SK-N-SH treated with all-trans-retinoic acid at 6 μM for 48 hours (cell line): ENCODE results near the gene MAPKBP1.

ENCODE experiments used
- ATAC-seq: fragments of 200-7000 bp; cut with Tn5 transposase; 3 replicates; pipeline ENCODE4 v1.9.1; 2020; ENCODE audit warnings: mild to moderate bottlenecking, moderate library complexity
- ARNTL ChIP-seq: fragments of 450-650 bp; formaldehyde crosslinking; IDR thresholded peaks from 2 replicates; pipeline ENCODE4 v1.5.0; 2020; ENCODE audit warnings: low read depth, mild to moderate bottlenecking, moderate library complexity, borderline replicate concordance
- BACH2 ChIP-seq: fragments of 250-450 bp; sonication (Bioruptor Pico); IDR thresholded peaks from 2 replicates; pipeline ENCODE4 v1.9.0; 2021; ENCODE audit warnings: mild to moderate bottlenecking, borderline replicate concordance
- CREB5 ChIP-seq: fragments of 250-450 bp; sonication (Bioruptor Pico); IDR thresholded peaks from 2 replicates; pipeline ENCODE4 v1.5.1; 2020; ENCODE audit warnings: low read depth, mild to moderate bottlenecking, moderate library complexity
- CSDC2 ChIP-seq: fragments of 250-450 bp; sonication (Bioruptor Pico); IDR thresholded peaks from 2 replicates; pipeline ENCODE4 v1.5.0; 2020; ENCODE audit warnings: mild to moderate bottlenecking, moderate library complexity
- ESRRG ChIP-seq: fragments of 250-450 bp; sonication (Bioruptor Pico); IDR thresholded peaks from 2 replicates; pipeline ENCODE4 v1.6.1; 2021; ENCODE audit warnings: mild to moderate bottlenecking
- ISL1 ChIP-seq: fragments of 250-450 bp; sonication (Bioruptor Pico); IDR thresholded peaks from 2 replicates; pipeline ENCODE4 v2.1.2; 2022; ENCODE audit warnings: mild to moderate bottlenecking, moderate library complexity
- OSR1 ChIP-seq: fragments of 250-450 bp; sonication (Bioruptor Pico); IDR thresholded peaks from 2 replicates; pipeline ENCODE4 v1.8.0; 2022; ENCODE audit warnings: moderate library complexity, mild to moderate bottlenecking, inconsistent platforms
- PPARA ChIP-seq: fragments of 250-450 bp; sonication (Bioruptor Pico); IDR thresholded peaks from 2 replicates; pipeline ENCODE4 v1.5.0; 2020; ENCODE audit warnings: mild to moderate bottlenecking, borderline replicate concordance
- RARB ChIP-seq: fragments of 250-450 bp; sonication (Bioruptor Pico); IDR thresholded peaks from 2 replicates; pipeline ENCODE4 v1.8.0; 2021; ENCODE audit warnings: mild to moderate bottlenecking, moderate library complexity
- SNAI2 ChIP-seq: fragments of 250-450 bp; sonication (Bioruptor Pico); IDR thresholded peaks from 2 replicates; pipeline ENCODE4 v1.5.0; 2020; ENCODE audit warnings: mild to moderate bottlenecking, moderate library complexity
- TCF4 ChIP-seq: fragments of 250-450 bp; sonication (Bioruptor Pico); IDR thresholded peaks from 2 replicates; pipeline ENCODE4 v1.8.0; 2021; ENCODE audit warnings: mild to moderate bottlenecking, moderate library complexity, borderline replicate concordance
- TOX ChIP-seq: fragments of 250-450 bp; sonication (Bioruptor Pico); IDR thresholded peaks from 2 replicates; pipeline ENCODE4 v1.8.0; 2021; ENCODE audit warnings: mild to moderate bottlenecking, moderate library complexity, borderline replicate concordance
- ZC3H10 ChIP-seq: fragments of 250-450 bp; sonication (Bioruptor Pico); IDR thresholded peaks from 2 replicates; pipeline ENCODE4 v1.5.1; 2021; ENCODE audit warnings: mild to moderate bottlenecking, moderate library complexity
- ZFP30 ChIP-seq: fragments of 450-650 bp; formaldehyde crosslinking; IDR thresholded peaks from 2 replicates; pipeline ENCODE4 v1.5.0; 2022; ENCODE audit warnings: mild to moderate bottlenecking, moderate library complexity
- ZNF565 ChIP-seq: fragments of 450-650 bp; formaldehyde crosslinking; conservative IDR thresholded peaks from 2 replicates; pipeline ENCODE4 v1.5.0; 2020; ENCODE audit warnings: low read depth, mild to moderate bottlenecking, moderate library complexity
- ZNF70 ChIP-seq: fragments of 450-650 bp; formaldehyde crosslinking; IDR thresholded peaks from 2 replicates; pipeline ENCODE4 v1.5.0; 2020; ENCODE audit warnings: mild to moderate bottlenecking, moderate library complexity
- ZNF8 ChIP-seq: fragments of 450-650 bp; formaldehyde crosslinking; IDR thresholded peaks from 2 replicates; pipeline ENCODE4 v1.5.0; 2020; ENCODE audit warnings: mild to moderate bottlenecking, moderate library complexity
- TF ChIP-seq, protein P1 (sequence below): fragments of 250-450 bp; sonication (Bioruptor Pico); IDR thresholded peaks from 2 replicates; pipeline ENCODE4 v1.5.1; 2021; ENCODE audit warnings: mild to moderate bottlenecking, moderate library complexity
- TF ChIP-seq, protein P2 (sequence below): fragments of 250-450 bp; sonication (Bioruptor Pico); IDR thresholded peaks from 2 replicates; pipeline ENCODE4 v1.5.0; 2020; ENCODE audit warnings: mild to moderate bottlenecking, moderate library complexity
- TF ChIP-seq, protein P3 (sequence below): fragments of 250-450 bp; sonication (Bioruptor Pico); IDR thresholded peaks from 2 replicates; pipeline ENCODE4 v1.8.0; 2021; ENCODE audit warnings: low read depth, mild to moderate bottlenecking, moderate library complexity, borderline replicate concordance

Gene MAPKBP1

DNA sequence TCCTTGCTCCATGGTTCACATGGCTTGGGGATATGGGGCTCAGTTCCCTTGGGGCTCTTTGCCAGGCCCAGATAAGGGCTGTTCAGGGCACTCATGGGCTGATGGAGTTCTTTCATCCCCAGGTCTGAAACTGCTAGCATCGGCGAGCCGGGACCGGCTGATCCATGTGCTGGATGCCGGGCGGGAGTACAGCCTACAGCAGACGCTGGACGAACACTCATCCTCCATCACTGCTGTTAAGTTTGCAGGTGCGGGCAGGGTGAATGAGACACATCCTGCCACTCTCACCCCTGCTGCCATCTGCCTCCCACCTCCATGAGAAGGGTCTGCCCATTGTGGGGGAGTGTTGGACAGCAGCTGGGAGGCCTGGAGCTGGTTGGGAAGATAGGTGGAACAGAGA is 42.5 kb downstream of the MAPKBP1 start:
- TF ChIP-seq BACH2 (CRISPR knock-in tag) (no peak), TOX (no peak), CREB5 (CRISPR knock-in tag) (no peak), CSDC2 (CRISPR knock-in tag) (no peak), ESRRG (CRISPR knock-in tag) (no peak), ISL1 (CRISPR knock-in tag) (no peak), RARB (no peak), PPARA (CRISPR knock-in tag) (no peak)
- TF ChIP-seq, protein P1, sequence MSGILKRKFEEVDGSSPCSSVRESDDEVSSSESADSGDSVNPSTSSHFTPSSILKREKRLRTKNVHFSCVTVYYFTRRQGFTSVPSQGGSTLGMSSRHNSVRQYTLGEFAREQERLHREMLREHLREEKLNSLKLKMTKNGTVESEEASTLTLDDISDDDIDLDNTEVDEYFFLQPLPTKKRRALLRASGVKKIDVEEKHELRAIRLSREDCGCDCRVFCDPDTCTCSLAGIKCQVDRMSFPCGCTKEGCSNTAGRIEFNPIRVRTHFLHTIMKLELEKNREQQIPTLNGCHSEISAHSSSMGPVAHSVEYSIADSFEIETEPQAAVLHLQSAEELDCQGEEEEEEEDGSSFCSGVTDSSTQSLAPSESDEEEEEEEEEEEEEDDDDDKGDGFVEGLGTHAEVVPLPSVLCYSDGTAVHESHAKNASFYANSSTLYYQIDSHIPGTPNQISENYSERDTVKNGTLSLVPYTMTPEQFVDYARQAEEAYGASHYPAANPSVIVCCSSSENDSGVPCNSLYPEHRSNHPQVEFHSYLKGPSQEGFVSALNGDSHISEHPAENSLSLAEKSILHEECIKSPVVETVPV (CRISPR knock-in tag): no peak
- TF ChIP-seq, protein P2, sequence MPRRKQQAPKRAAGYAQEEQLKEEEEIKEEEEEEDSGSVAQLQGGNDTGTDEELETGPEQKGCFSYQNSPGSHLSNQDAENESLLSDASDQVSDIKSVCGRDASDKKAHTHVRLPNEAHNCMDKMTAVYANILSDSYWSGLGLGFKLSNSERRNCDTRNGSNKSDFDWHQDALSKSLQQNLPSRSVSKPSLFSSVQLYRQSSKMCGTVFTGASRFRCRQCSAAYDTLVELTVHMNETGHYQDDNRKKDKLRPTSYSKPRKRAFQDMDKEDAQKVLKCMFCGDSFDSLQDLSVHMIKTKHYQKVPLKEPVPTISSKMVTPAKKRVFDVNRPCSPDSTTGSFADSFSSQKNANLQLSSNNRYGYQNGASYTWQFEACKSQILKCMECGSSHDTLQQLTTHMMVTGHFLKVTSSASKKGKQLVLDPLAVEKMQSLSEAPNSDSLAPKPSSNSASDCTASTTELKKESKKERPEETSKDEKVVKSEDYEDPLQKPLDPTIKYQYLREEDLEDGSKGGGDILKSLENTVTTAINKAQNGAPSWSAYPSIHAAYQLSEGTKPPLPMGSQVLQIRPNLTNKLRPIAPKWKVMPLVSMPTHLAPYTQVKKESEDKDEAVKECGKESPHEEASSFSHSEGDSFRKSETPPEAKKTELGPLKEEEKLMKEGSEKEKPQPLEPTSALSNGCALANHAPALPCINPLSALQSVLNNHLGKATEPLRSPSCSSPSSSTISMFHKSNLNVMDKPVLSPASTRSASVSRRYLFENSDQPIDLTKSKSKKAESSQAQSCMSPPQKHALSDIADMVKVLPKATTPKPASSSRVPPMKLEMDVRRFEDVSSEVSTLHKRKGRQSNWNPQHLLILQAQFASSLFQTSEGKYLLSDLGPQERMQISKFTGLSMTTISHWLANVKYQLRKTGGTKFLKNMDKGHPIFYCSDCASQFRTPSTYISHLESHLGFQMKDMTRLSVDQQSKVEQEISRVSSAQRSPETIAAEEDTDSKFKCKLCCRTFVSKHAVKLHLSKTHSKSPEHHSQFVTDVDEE: no peak
- TF ChIP-seq, all 23 proteins: peak for 0
- no peak for ATAC-seq

DNA sequence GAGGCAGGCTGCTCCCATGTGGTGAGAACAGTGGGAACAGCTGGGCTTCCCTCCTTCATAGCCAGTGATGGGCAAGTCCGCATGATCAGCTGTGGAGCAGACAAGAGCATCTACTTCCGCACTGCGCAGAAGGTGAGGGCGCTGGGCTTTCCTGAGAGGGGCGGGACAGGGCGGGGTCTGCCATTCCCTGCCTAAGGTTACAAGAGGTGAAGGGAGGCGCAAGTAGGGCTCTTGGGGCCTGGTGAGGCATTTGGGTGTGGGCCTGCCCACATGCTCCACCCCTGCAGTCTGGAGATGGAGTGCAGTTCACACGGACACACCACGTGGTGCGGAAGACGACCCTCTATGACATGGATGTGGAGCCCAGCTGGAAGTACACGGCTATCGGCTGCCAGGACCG is 43.0 kb downstream of the MAPKBP1 start:
- TF ChIP-seq ZFP30 (CRISPR knock-in tag) (no peak), RARB (no peak), BACH2 (CRISPR knock-in tag) (no peak), PPARA (CRISPR knock-in tag) (no peak), ZNF70 (CRISPR knock-in tag) (no peak), CSDC2 (CRISPR knock-in tag) (no peak), ZNF565 (CRISPR knock-in tag) (no peak), ARNTL (CRISPR knock-in tag) (no peak)
- TF ChIP-seq, protein P2: no peak
- ATAC-seq: no peak

DNA sequence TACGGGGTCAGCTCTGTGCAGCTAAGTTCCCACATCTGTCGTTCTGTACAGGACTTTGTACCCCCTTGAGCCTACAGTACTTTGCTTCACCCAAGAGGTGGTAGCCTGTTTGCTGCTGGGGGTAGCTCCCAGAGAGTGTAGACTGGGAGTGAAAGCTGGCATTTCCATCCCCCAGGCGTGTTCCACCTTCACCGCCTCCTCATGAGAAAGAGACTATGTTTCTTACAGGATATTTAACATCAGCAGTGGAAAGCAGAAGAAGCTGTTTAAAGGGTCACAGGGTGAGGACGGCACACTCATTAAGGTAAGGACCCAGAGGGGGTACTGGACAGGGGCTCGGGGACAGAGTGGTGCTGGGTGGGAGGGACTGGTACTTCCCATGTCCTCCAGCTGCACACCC is 43.5 kb downstream of the MAPKBP1 start:
- TF ChIP-seq, protein P3, sequence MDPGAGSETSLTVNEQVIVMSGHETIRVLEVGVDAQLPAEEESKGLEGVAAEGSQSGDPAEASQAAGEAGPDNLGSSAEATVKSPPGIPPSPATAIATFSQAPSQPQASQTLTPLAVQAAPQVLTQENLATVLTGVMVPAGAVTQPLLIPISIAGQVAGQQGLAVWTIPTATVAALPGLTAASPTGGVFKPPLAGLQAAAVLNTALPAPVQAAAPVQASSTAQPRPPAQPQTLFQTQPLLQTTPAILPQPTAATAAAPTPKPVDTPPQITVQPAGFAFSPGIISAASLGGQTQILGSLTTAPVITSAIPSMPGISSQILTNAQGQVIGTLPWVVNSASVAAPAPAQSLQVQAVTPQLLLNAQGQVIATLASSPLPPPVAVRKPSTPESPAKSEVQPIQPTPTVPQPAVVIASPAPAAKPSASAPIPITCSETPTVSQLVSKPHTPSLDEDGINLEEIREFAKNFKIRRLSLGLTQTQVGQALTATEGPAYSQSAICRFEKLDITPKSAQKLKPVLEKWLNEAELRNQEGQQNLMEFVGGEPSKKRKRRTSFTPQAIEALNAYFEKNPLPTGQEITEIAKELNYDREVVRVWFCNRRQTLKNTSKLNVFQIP (CRISPR knock-in tag): no peak
- no peak for ATAC-seq

DNA sequence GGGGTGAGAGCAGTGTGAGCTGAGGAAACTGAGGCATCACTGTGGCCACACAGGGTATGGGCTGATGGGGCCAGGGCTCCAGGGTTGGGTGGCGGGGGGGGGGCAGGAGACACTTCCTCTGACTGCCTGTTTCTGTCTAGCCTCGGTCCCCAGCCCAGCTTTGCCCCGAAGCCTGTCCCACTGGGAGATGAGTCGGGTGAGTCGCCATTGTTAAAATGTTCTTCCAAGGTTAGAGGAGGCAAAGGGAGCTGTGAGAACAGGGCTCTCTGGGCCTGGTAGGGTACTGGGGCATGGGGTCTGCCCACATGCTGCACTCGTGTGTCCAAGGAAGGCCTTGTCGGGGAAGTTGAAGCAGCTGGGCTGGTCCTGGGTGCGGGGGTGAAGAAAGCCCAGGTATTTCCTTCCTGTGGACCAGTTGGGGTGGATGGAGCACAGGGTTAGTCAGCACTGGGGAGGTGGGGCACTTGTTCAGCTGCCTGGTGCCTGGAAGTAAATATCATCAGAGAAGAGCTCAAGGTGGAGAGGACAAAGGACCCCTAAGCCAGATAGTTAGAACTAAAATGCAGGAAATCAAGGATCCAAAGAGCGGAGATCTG is 45.3 kb downstream of the MAPKBP1 start:
- ATAC-seq: no peak
- TF ChIP-seq SNAI2 (CRISPR knock-in tag) (no peak), ISL1 (CRISPR knock-in tag) (no peak), ZNF8 (CRISPR knock-in tag) (no peak), RARB (no peak), OSR1 (no peak), ZNF70 (CRISPR knock-in tag) (no peak), ZFP30 (CRISPR knock-in tag) (no peak), ZNF565 (CRISPR knock-in tag) (no peak), ZC3H10 (no peak), CSDC2 (CRISPR knock-in tag) (no peak), TCF4 (CRISPR knock-in tag) (no peak)
- TF ChIP-seq, protein P3 (CRISPR knock-in tag): no peak
- TF ChIP-seq, protein P1 (CRISPR knock-in tag): no peak
